HG03025 (cell line): Measurements from ENCODE around the gene KRTAP5-8.
"Not testable (repeated sequence)": the region's sequence is repeated elsewhere in the genome, so short reads cannot be mapped to it uniquely, and the experiment has no call there.

ENCODE experiments used
- ATAC-seq: cut with Tn5 transposase; IDR thresholded peaks from one replicate; pipeline ENCODE4 v1.9.1; 2021; ENCODE audit warnings: mild to moderate bottlenecking, moderate library complexity; ENCODE audit not compliant: unreplicated experiment, low FRiP score

Gene KRTAP5-8

GRCh38 chr11:71537977-71538665, at the start of gene KRTAP5-8:
TSS of gene KRTAP5-8 (plus strand) at chr11:71538025. CDS start at chr11:71538056, 31 bp downstream.
- ATAC-seq: not testable (repeated sequence)

GRCh38 chr11:71488681-71489270, 49.0 kb upstream of the KRTAP5-8 start:
- no peak for ATAC-seq

GRCh38 chr11:71489311-71490043, 48.3 kb upstream of the KRTAP5-8 start:
- ATAC-seq: no peak

GRCh38 chr11:71490044-71490730, 47.6 kb upstream of the KRTAP5-8 start:
- no peak for ATAC-seq

- no peak for ATAC-seq
Measured at GRCh38 chr11:71490731-71491390, 47.0 kb upstream of the KRTAP5-8 start.

GRCh38 chr11:71491531-71491930, 46.3 kb upstream of the KRTAP5-8 start:
- ATAC-seq: no peak

GRCh38 chr11:71491940-71492339, 45.9 kb upstream of the KRTAP5-8 start:
- no peak for ATAC-seq

GRCh38 chr11:71495286-71496230, 42.3 kb upstream of the KRTAP5-8 start:
- no peak for ATAC-seq

GRCh38 chr11:71496421-71496820, 41.4 kb upstream of the KRTAP5-8 start:
- ATAC-seq: no peak

GRCh38 chr11:71498091-71498490, 39.7 kb upstream of the KRTAP5-8 start:
- ATAC-seq: no peak

GRCh38 chr11:71499125-71499524, 38.7 kb upstream of the KRTAP5-8 start:
- no peak for ATAC-seq

GRCh38 chr11:71499546-71499945, 38.3 kb upstream of the KRTAP5-8 start:
- ATAC-seq: no peak

- no peak for ATAC-seq
Measured at GRCh38 chr11:71500601-71501021, 37.2 kb upstream of the KRTAP5-8 start.

GRCh38 chr11:71501071-71501985, 36.5 kb upstream of the KRTAP5-8 start:
- no peak for ATAC-seq

- no peak for ATAC-seq
Measured at GRCh38 chr11:71502026-71502425, 35.8 kb upstream of the KRTAP5-8 start.

GRCh38 chr11:71502871-71503435, 34.9 kb upstream of the KRTAP5-8 start:
- no peak for ATAC-seq

GRCh38 chr11:71504531-71504930, 33.3 kb upstream of the KRTAP5-8 start:
- no peak for ATAC-seq

- ATAC-seq: no peak
Measured at GRCh38 chr11:71505001-71505400, 32.8 kb upstream of the KRTAP5-8 start.
